Brain pericyte (primary cell): ENCODE data around the gene CLEC9A.

Experiments used
- DNase-seq: peaks from one replicate; pipeline ENCODE4 v3.0.0-alpha.2; 2012; ENCODE audit warnings: low read depth, low spot score

Gene CLEC9A

DNA sequence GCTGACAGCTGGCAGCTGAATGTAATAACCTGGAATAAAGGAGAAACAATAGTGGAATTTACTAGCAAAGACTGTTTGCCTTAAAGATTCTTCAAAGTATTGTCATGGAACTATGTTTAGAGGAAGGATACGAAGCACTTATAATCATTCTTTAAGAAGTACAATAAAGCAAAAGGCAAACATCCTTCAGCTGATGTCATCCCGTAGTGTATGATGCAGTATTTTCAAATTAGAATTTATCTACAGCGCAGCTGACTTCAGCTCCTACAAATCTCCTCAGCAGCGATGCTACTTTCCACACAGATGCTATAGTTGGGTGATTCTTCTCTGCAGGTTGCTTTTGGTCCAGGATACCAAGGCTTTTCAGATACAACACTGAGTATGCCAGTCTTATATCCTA is 36.8 kb downstream of the CLEC9A start:
- no peak for DNase-seq

DNA sequence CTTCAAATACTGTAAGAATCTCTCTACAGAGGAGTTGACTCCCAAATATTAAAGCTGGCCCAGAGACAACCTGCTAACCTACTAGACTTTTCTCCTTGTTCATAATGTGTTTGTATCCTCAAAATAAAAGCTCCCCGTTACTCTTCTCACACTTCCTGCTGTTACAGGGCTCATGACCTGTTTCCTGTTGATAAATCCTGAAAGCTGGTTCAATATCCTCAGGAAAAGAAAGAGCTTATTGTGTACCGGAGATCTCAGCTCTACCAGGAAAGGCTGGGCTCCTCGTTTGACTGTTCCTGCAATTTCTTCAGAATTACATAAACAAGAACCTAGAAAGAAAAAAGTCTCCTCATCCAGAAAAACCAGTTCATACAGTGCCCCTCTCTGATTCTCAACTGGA is 37.5 kb downstream of the CLEC9A start:
- no peak for DNase-seq

DNA sequence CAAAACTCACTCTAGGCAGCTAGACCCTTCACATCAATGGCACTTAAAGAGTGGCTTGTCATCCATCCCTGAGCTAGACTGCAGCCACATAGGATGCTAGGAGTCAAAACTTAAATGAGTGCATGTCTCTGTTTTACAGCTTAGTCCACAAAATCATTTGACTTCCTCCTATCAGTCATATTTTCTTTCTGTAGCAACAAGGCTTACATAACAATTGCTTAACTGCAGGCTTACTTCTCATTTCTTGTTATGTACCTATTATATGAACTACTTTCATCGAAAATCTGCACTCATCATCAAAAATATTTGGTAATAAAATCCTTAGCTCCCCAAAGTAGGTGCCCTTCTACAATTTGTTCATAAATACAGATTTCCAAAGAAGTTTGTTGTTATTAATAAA is 38.2 kb downstream of the CLEC9A start:
- no peak for DNase-seq

DNA sequence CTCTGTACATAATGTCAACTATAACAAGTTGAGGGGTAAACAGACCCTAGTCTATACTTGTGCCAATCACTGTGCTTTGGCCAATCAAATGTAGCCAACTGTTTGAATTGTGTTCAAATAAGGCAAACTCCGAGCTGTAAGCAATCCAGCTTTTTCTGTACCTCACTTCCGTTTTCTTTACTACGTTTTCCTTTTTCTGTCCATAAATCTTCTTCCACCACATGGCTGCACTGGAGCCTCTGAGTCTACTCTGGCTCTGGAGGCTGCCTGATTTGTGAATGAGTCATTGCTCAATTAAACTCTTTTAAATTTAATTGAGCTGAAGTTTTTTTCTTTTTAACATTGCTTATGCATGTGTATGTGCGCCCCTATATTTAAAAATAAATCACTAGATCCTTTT is 38.6 kb downstream of the CLEC9A start:
- DNase-seq = no peak

DNA sequence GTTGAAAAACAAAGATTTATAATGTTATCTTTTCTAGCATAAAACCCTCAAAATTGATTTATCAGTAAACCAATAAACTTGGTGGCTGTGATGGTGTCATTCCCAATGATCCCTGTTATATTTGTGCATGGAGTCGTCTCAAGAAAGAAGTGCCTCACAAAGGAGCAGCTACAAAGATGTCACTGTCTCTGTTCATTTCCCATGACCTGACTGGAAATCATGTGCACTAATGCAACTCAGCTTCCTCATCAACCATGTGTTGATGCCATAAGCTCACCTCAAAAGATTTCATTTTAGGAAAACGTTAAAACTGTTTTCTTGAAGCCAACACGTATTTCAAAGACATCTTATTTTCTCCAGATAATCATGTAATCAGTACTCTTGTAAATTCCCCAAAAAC is 39.5 kb downstream of the CLEC9A start:
- DNase-seq = no peak

DNA sequence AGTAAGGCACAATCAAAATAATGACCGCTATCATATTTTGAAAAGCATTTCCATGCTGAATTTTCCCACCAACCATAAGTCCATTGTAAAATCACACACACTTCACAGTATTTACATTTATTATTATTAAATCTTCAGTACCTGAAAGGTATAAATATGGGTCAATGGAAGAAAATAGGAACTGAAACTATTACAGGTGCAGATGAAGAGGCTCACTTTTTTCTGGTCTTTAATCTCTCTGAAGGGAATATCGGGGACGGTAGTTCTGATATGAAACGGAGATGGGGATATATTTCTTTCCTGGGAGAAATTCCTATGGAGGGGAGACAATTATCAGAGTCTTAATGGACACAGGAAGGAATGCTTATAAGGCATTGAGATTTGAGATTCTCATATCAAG is 39.9 kb downstream of the CLEC9A start:
- DNase-seq = no peak

DNA sequence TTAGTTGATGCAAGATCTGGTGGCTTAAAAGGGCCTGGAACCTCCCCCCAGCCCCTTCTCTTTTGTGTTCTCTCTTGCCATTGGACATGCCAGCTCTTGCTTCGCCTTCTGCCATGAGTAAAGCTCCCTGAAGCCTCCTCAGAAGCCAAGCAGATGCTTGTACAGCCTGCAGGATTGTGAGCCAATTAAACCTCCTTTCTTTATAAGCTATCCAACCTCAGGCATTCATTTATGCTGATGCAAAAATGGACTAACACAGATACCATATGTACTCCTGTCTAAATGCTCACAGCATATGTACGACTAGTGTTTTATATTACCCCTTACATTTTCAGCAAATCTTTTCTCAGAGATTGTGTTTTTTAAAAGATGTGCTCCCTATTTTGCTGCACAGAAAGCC is 41.6 kb downstream of the CLEC9A start:
- no peak for DNase-seq

DNA sequence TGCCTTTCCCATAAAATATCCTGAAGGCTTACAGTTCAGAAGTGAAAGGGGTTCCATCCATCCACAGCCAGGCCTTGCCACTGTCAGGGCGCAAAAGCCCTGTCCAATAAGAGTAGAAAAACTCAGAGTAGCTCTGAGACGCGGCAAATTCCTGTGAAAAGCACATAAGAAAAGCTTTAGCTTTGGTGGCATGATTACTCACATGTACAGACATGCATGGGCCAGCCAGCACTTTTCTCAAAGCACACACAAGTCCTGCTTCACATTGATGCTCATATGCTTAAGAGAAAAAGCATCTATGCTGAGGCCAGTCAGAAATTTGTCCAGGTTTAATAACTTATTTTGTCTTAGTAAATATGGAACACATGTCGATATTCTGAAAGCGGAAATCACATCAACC is 42.8 kb downstream of the CLEC9A start:
- no peak for DNase-seq

DNA sequence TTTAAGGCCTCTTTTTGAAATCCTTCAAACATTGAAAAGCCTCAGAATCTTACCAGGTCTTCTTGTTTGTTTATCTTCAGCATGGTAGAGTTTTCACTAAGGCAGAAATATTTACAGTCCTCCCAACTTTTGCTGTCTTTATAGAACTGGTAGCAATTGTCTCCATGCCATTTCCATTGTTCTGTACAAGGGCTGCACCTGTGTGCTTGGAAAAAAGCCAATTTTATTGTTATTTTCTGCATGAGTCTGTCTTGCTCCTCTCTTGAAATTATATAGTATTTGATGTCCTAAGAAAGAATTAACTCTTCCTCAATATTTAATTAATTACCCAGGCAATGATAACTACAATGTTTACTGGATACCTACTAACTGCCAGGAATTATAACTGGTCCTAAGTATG is 45.0 kb downstream of the CLEC9A start:
- DNase-seq = no peak

DNA sequence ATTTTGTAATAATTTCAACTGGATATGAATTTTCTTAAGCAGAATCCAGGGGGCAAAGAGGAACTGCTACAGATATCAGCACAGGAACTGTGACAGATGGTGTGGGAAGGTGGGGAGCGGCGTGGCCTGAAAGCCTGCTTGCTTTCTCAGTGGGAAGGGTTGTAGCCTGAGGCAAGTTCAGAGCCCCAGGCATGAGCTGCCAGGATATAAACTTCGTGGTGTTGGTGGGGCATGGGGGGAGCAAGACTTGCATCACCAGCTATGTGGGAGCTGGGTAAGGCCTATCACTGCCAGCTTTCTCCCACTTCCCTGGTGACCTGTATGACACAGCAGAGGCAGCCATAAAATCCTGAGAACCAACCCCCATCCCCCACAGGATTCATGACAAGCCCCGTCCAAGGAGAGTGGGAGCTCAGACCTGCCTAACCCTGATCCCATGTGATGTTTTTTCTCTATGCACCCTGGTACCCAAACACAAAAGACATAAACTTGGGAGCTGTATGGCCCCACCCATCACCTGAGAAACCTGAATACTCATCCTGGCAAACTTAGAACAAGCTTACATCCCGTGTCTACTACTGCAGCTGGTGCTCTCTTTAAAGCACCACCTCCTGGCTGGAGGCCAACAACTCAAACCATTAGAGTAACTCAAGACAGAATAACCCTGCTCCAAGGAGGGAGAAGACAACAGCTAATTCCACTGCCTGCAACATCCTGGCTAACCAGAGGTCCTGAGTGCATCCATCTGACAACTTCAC is 51.8 kb downstream of the CLEC9A start:
- DNase-seq = no peak

DNA sequence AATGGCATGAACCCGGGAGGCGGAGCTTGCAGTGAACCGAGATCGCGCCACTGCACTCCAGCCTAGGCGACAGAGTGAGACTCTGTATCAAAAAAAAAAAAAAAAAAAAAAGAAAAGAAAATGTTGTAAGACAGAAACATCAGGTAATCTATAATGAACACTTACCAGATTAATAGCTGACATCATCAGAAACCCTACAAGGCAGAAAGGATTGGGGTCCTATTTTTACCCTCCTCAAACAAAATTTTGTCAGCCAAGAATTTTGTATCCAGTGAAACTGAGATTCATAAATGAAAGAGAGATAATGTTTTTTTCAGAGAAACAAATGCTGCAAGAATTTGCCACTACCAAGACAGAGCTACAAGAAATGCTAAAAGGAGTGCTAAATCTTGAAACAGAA is 54.3 kb downstream of the CLEC9A start:
- no peak for DNase-seq

DNA sequence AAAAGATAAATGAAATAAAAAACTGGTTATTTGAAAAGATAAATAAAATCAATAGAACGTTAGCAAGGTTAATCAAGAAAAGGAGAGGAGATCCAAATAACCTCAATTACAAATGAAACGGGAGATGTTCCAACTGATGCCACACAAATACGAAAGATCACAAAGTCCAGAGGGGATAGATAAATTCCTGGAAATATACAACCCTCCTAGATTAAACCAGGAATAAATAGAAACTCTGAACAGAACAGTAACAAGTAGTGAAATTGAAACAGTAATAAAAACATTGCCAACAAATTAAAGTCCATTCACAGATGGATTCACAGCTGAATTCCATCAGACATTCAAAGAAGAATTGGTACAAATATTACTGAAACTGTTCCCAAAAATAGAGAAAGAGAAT is 55.9 kb downstream of the CLEC9A start:
- no peak for DNase-seq

DNA sequence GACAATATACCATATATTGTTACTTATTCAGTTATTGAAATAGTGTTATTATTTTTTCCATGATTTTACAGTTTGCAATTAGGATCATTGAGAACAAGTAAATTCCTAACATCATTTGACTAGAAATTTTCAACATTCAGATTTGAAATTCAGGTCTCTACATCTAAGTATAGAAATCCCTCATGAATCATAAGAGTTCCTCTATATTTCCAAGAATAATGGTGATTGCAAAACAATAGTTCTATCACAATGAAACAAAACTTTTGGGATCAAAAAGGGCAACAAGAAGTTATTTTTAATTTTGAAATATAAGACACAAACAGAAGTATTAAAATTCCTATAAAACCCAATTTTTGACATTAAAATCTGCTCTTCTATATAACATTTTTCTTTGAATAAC is 57.5 kb downstream of the CLEC9A start:
- DNase-seq = no peak

DNA sequence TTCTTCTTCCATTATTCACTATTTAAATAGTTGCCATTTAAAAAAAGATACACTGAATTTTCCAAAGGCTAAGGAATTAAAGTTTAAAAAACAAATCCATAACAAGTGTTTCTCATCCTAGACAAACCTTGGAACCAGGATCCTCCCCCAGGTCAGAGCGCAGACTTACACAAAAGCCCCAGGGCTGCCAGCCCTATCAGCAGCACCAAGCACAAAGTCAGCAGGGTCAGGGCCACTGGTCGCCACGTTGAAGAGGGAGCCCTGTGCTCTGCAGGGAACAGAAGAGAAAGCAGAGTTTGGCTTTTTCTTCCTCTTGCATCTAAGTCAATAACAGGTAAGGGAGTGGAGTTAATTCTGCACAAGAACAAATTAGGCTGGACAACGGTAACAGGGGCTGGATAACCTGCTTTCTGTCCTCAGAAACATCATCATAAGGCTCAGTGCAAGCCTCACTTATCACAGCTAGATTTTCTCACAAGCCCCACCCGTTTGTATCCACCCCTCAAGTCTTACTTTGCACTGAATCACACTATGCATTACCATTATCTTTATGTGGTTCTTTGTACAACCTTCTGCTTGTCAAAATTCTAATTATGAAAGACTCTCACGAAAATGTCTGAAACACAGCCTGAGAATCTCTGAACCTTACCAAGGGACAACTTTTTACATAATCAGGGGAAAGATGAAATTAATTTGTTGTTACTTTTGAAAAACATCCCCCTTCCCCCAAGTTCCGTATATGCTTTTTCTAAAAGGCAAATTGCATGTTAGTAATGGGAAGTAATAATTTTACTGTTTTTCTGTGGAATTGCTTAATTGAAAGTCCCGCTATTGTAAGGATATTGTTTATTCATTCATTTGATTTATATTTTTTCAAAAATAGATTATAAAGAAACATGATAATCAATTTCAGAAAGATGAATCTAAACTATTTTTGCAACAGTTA is 58.7 kb downstream of the CLEC9A start:
- no peak for DNase-seq

DNA sequence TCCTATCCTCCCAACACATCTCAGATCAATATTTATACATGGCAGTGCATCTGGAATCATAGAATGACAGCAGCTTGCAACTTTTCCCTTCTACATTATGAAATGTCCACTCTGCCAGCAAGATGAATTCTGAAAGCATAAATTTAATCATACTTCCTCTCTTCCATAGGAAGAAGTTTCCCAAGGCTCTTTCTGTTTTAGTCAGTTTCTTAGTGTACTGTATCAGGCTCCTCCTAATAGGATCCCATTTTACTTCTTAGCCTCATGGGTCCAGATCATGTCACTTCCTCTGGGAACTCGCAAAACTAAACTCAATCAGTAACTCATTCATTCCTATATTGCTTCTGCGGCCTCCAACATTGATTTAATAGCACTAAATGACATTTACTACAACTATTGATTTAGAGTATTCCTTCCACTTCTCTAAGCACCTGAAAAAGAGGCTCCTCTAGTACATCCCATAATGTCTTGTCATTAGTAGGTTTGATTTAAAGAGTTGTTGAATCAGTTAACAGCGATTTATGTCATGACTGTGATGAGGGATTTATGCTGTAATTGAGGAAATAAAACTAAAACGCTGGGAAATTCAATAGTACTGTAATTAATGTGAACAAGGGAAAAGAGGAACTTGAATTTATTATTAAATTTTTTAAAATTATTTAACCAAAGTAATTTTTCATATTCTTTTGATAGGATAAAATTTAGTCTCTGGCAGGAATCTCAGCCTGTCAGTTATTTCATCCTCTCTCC is 64.3 kb downstream of the CLEC9A start:
- DNase-seq = no peak

DNA sequence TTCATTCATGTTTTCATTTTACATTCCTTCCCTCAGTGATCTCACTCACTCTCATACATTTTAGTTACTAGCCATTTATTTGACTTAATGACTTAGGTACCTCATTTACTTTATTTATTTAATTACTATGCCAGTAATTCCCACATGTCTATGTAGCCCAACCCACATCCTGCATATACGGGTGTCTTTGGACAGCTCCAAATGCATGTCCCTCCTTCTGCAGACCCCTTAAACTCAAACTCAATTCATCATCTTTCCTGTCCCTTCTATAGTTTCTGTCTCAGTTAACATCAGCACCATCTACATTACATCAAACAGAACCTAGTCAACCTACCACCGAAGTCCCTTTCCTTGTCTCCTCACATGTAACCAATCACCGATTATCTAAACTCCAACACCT is 65.5 kb downstream of the CLEC9A start:
- no peak for DNase-seq

DNA sequence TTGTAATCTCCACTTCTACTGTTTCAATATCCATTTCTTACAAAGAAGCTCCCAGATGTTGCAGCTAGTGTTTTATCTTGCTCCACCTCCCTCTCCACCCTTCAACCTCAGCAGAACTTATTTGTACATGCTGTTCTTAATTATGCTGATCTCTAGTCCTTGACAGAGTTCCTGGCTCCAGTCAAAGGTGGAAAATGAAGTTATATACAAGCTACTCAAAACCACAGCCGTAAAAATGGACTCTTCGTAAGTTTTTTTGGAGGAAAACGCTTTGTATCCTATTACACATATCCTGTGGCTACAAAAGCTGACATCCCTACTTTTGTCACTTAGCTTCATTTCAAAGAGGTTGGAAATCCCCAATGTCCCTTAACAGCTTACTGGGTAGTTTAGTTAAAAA is 67.0 kb downstream of the CLEC9A start:
- no peak for DNase-seq

DNA sequence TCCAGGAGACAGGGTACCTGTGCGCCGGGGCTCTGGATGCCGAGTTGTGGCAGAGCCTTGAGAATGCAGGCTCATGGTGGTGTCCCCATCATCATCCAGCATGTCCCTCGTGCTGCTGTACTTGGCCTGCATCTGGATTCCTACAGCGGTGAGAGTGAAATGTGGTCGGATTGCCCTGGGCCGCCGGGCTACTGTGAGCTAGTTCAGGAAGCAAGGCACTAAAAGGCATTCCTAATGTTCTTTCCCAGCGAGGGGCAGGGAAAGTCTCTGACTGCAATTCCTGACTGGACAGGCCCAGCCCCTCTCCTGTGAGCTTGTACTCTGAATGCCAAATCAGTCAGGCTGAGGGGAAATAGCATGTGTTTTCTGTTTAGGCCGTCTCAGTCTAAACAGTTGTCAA is 68.3 kb downstream of the CLEC9A start, which contains the start of gene CLEC1A:
Gene CLEC1A (minus strand): TSS at position 195 of the 400 bp plus-strand sequence. CDS start 63 bp downstream, at position 132.
- no peak for DNase-seq

DNA sequence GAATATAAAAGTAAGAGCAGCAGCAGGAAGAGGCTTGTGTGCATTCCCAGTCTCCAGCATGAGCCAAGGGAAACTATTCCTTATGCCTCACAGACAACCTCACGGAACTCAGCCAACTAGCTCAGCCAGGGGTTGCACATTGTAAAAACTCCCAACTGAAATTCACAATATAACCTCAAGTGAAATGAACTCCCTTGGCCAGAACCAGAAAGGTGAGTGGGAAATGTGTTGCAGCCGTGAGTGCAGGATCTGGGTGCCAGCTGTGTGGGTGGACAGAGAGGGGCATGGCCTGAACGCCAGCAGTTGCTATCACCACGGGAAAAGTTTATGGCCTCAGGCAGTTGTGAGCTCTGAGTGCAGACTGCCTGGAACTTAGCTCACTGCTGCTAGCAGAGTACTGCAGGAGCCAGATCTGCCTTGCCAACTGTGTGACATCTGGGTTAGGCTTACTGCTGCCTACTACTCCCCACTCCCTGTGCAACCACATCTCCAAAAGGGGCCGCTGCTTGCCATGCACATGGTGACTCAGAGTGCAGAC is 70.6 kb downstream of the CLEC9A start:
- DNase-seq = no peak

DNA sequence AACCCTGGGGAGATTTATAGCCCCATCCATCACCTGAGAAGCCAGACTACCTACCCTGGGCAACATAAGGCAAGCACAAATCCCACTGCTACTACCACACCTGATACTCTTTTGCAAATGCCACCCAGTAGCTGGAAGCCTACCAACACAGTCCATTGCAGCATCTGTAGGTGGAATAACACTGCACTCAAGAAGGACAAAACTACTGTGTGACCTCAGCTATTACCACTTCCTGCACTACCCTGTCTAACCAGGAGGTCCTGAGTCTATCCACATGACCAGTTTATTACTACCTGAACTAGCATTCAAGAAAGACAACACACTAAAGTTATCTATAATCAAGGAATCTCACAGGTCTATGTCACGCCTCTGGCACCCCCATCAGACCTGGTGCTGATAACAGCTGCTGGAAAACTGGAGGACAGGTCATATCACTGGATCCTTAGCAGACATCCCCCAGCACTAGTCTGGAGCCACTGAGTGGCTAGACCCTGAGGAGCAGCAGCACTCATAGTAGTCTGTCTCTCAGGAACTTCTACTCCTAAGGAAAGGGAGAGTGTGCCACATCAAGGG is 71.3 kb downstream of the CLEC9A start:
- DNase-seq = no peak

DNA sequence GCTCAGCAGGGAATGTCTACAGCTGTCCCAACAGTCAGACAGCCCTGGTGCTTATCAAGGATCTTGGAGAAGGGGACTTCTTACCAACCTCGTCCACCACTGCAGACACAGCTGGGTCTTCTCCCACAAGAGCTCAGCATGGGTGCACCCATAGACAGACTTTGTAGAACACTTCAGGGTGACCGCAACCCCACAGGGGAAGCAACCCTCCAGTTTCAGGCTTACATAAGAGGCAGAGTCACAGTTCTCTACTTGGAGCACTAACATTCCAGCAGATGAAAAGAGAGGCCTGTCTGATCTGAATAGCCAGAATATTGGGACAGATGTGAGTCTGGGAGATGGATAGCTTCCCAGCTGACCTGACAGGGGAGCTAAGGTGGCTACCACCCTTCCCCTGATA is 71.8 kb downstream of the CLEC9A start:
- DNase-seq = no peak
